Mesothelial cell of epicardium (in vitro differentiated cells): ENCODE data around the gene SLC1A4. TPM values are rescaled to one million over a fixed set of nuclear protein-coding genes. Genes with fewer than 3 reads are reported as not detected.
A peak's percentile ranks its signal among the peaks of the same experiment; 100 is the strongest.

ENCODE experiments used
- DNase-seq, 2 experiments: peaks; one replicate each; pipeline ENCODE4 v3.0.0; 2021; ENCODE audit warnings: low spot score in 2 of 2; ENCODE audit not compliant: unreplicated experiment in 2 of 2
- H3K27ac Mint-ChIP-seq: 2 replicates; pipeline ENCODE4 v1.8.0; 2021; ENCODE audit warnings: mixed read lengths
- H3K27me3 Mint-ChIP-seq: 2 replicates; pipeline ENCODE4 v1.8.0; 2021; ENCODE audit warnings: low read depth, mixed read lengths
- H3K36me3 Mint-ChIP-seq: 2 replicates; pipeline ENCODE4 v1.8.0; 2021; ENCODE audit warnings: mixed read lengths
- H3K4me1 Mint-ChIP-seq: 2 replicates; pipeline ENCODE4 v1.8.0; 2021; ENCODE audit warnings: mixed read lengths
- H3K4me3 Mint-ChIP-seq: 2 replicates; pipeline ENCODE4 v1.8.0; 2021; ENCODE audit warnings: mild to moderate bottlenecking, moderate library complexity, mixed read lengths
- H3K9me3 Mint-ChIP-seq: 2 replicates; pipeline ENCODE4 v1.8.0; 2021; ENCODE audit warnings: mixed read lengths
- CTCF ChIP-seq: fragments of 200-600 bp; sonication (generic); IDR thresholded peaks from one replicate; pipeline ENCODE4 v1.5.0; 2021; ENCODE audit warnings: antibody characterized with exemption; ENCODE audit not compliant: unreplicated experiment
- total RNA-seq: library from RNA; stranded (reverse); gene quantifications from 3 replicates; pipeline ENCODE4 v1.2.1, GENCODE V29; 2021

Gene SLC1A4
- total RNA-seq = 4.3 to 6.0 TPM (median 5.3 TPM) in 3 replicates

- no peak for TF ChIP-seq CTCF
- H3K9me3 Mint-ChIP-seq = no peaks in the 10 kb centered on the region
- peak; percentile 59 to 84 for DNase-seq
- H3K4me3 Mint-ChIP-seq = peak within 1 kb of the TSS; percentile 81
- H3K27ac Mint-ChIP-seq = peak within 1 kb of the TSS; percentile 98
- H3K36me3 Mint-ChIP-seq = no peaks in the 10 kb centered on the region
- H3K4me1 Mint-ChIP-seq = peaks cover 23% of the 10 kb centered on the region
- peaks cover 27% of the 10 kb centered on the region for H3K27me3 Mint-ChIP-seq
These were observed at the start of gene SLC1A4 for GRCh38 chr2:64989126-64989981. Gene SLC1A4, plus strand, starts transcription at chr2:64989399. Its CDS starts 245 bp downstream, at chr2:64989644.

GRCh38 chr2:64941143-64941542 is 48.1 kb upstream of the SLC1A4 start:
- H3K27me3 Mint-ChIP-seq = peaks cover 14% of the 10 kb centered on the region
- no peak overlapping the region for H3K27ac Mint-ChIP-seq
- no peaks in the 10 kb centered on the region for H3K36me3 Mint-ChIP-seq
- H3K4me3 Mint-ChIP-seq = no peak overlapping the region
- no peaks in the 10 kb centered on the region for H3K4me1 Mint-ChIP-seq
- H3K9me3 Mint-ChIP-seq = peaks cover 1% of the 10 kb centered on the region
- TF ChIP-seq CTCF = no peak
- DNase-seq = no peak

DNA sequence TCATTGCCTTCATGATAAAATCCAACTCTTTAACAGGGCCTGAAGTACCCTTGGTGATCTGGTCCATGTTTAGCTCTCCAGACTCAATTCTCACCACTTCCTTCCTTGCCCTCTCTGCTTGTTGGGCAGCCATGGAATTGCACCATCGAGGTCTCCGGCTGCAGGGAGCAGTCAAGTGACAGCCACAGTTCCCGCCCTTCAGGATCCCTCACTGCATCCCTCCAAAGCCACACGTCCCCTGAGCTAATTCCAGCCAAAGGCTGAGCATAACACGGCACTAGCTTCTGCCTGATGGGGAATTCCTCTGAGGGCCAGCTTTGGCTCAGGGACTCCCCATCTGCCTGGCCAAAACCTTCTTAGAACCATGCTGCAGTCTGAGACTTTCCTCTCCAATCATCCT is 47.4 kb upstream of the SLC1A4 start:
- Mint-ChIP-seq H3K4me3 (no peak overlapping the region), H3K9me3 (no peaks in the 10 kb centered on the region), H3K4me1 (peaks cover 6% of the 10 kb centered on the region), H3K27ac (no peak overlapping the region), H3K36me3 (no peaks in the 10 kb centered on the region), H3K27me3 (peaks cover 14% of the 10 kb centered on the region)
- DNase-seq = no peak
- TF ChIP-seq CTCF = no peak

GRCh38 chr2:64942693-64943092 is 46.5 kb upstream of the SLC1A4 start:
- DNase-seq = no peak
- H3K4me1 Mint-ChIP-seq = peaks cover 6% of the 10 kb centered on the region
- no peaks in the 10 kb centered on the region for H3K36me3 Mint-ChIP-seq
- H3K27me3 Mint-ChIP-seq = peaks cover 14% of the 10 kb centered on the region
- no peak for TF ChIP-seq CTCF
- H3K4me3 Mint-ChIP-seq = no peak overlapping the region
- no peaks in the 10 kb centered on the region for H3K9me3 Mint-ChIP-seq
- no peak overlapping the region for H3K27ac Mint-ChIP-seq

GRCh38 chr2:64943387-64944150 is 45.6 kb upstream of the SLC1A4 start:
- H3K27me3 Mint-ChIP-seq = peaks cover 14% of the 10 kb centered on the region
- no peak overlapping the region for H3K27ac Mint-ChIP-seq
- peaks cover 10% of the 10 kb centered on the region for H3K4me1 Mint-ChIP-seq
- H3K9me3 Mint-ChIP-seq = no peaks in the 10 kb centered on the region
- no peaks in the 10 kb centered on the region for H3K36me3 Mint-ChIP-seq
- no peak for DNase-seq
- no peak overlapping the region for H3K4me3 Mint-ChIP-seq
- TF ChIP-seq CTCF = no peak
